ENCODE data around the gene SIT1. TPM values are rescaled to one million over a fixed set of nuclear protein-coding genes. Genes with fewer than 3 reads are reported as not detected.

SIT1 gene
- total and polyA plus RNA-seq, 7 donors = 0.81 to 15.9 (median 1.3) TPM; not detected in 3

DNA sequence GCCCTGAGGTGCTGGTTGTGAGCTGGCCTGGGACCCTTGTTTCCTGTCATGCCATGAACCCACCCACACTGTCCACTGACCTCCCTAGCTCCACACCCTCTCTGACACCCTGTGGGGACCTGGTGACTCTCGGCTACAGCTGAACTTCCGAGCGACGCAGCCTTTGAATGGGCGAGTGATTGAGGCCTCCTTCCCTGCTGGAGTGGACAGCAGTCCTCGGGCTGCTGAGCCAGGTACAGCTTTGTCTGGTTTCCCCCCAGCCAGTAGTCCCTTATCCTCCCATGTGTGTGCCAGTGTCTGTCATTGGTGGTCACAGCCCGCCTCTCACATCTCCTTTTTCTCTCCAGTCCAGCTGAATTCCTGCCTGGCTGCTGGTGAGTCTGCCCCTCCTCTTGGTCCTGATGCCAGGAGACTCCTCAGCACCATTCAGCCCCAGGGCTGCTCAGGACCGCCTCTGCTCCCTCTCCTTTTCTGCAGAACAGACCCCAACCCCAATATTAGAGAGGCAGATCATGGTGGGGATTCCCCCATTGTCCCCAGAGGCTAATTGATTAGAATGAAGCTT lies 29.1 kb upstream of the SIT1 start:
- Histone ChIP-seq H3K27me3 (no peaks in the 10 kb centered on the region), H3K4me1 (peaks cover 0 to 50% (median 47%) of the 10 kb centered on the region in 4 donors), H3K27ac (peak overlapping the region; percentile 95 to 100 (median 98)), H3K9me3 (no peaks in the 10 kb centered on the region), H3K4me3 (no peak overlapping the region), H3K36me3 (peaks cover 26 to 32% (median 26%) of the 10 kb centered on the region in 4 donors)
- peak in 3 of 4 donors; percentile 11 to 87 (median 85) for TF ChIP-seq POLR2AphosphoS5 (IDR thresholded peaks at IDR 0.05)
- TF ChIP-seq EP300 (IDR thresholded peaks at IDR 0.05) = no peak
- no peak for DNase-seq
- intact Hi-C loops (cut with DNase I) = no loop called here
- 93 to 94% methylated on average over 8 of the region's 8 CpGs for WGBS, 2 donors

DNA sequence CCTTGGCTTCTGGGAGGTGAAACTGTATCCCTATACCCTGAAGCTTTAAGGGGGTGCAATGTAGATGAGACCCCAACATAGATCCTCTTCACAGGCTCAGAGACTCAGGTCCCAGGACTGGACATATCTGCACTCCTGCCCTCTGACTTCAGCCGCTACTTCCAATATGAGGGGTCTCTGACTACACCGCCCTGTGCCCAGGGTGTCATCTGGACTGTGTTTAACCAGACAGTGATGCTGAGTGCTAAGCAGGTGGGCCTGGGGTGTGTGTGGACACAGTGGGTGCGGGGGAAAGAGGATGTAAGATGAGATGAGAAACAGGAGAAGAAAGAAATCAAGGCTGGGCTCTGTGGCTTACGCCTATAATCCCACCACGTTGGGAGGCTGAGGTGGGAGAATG lies 28.4 kb upstream of the SIT1 start:
- TF ChIP-seq, protein P1, sequence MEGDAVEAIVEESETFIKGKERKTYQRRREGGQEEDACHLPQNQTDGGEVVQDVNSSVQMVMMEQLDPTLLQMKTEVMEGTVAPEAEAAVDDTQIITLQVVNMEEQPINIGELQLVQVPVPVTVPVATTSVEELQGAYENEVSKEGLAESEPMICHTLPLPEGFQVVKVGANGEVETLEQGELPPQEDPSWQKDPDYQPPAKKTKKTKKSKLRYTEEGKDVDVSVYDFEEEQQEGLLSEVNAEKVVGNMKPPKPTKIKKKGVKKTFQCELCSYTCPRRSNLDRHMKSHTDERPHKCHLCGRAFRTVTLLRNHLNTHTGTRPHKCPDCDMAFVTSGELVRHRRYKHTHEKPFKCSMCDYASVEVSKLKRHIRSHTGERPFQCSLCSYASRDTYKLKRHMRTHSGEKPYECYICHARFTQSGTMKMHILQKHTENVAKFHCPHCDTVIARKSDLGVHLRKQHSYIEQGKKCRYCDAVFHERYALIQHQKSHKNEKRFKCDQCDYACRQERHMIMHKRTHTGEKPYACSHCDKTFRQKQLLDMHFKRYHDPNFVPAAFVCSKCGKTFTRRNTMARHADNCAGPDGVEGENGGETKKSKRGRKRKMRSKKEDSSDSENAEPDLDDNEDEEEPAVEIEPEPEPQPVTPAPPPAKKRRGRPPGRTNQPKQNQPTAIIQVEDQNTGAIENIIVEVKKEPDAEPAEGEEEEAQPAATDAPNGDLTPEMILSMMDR (IDR thresholded peaks at IDR 0.05) = no peak
- TF ChIP-seq POLR2AphosphoS5 (IDR thresholded peaks at IDR 0.05) = peak in 3 of 4 donors; percentile 16 to 72 (median 65)
- Histone ChIP-seq H3K27me3 (no peaks in the 10 kb centered on the region), H3K27ac (peak overlapping the region; percentile 95 to 100 (median 98)), H3K4me1 (peaks cover 0 to 45% (median 41%) of the 10 kb centered on the region in 4 donors), H3K4me3 (no peak overlapping the region), H3K36me3 (peaks cover 18 to 25% (median 20%) of the 10 kb centered on the region in 4 donors), H3K9me3 (no peaks in the 10 kb centered on the region)
- intact Hi-C loops (cut with DNase I) = no loop called here
- WGBS, 2 donors = 91 to 94% methylated on average over 5 of the region's 5 CpGs
- DNase-seq = no peak

DNA sequence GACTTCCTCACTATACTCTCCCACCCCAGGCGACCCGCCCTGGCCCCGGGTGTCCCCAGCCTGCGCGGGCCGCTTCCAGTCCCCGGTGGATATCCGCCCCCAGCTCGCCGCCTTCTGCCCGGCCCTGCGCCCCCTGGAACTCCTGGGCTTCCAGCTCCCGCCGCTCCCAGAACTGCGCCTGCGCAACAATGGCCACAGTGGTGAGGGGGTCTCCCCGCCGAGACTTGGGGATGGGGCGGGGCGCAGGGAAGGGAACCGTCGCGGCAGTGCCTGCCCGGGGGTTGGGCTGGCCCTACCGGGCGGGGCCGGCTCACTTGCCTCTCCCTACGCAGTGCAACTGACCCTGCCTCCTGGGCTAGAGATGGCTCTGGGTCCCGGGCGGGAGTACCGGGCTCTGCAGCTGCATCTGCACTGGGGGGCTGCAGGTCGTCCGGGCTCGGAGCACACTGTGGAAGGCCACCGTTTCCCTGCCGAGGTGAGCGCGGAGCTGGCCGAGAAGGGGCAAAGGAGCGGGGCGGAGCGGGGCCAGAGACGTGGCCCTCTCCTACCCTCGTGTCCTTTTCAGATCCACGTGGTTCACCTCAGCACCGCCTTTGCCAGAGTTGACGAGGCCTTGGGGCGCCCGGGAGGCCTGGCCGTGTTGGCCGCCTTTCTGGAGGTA lies 25.1 kb upstream of the SIT1 start:
- Histone ChIP-seq H3K27ac (peak overlapping the region in 3 of 4 donors; percentile 13 to 52 (median 28)), H3K4me1 (peaks cover 0 to 28% (median 26%) of the 10 kb centered on the region in 4 donors), H3K27me3 (no peaks in the 10 kb centered on the region), H3K9me3 (no peaks in the 10 kb centered on the region), H3K36me3 (no peaks in the 10 kb centered on the region), H3K4me3 (peak overlapping the region; percentile 37 to 56 (median 48))
- no peak for DNase-seq
- no peak for TF ChIP-seq POLR2A (IDR thresholded peaks at IDR 0.05)
- peak in 2 of 4 donors; percentile 18 to 25 for TF ChIP-seq POLR2AphosphoS5 (IDR thresholded peaks at IDR 0.05)
- TF ChIP-seq, protein P1 (IDR thresholded peaks at IDR 0.05) = no peak
- TF ChIP-seq EP300 (IDR thresholded peaks at IDR 0.05) = no peak
- intact Hi-C loops (cut with DNase I) = loop anchor here (1.0 kb wide), 1 partner anchor 10 kb away; no protein-coding TSS in a partner anchor
- 10% methylated on average over 51 of the region's 51 CpGs for WGBS, 2 donors

DNA sequence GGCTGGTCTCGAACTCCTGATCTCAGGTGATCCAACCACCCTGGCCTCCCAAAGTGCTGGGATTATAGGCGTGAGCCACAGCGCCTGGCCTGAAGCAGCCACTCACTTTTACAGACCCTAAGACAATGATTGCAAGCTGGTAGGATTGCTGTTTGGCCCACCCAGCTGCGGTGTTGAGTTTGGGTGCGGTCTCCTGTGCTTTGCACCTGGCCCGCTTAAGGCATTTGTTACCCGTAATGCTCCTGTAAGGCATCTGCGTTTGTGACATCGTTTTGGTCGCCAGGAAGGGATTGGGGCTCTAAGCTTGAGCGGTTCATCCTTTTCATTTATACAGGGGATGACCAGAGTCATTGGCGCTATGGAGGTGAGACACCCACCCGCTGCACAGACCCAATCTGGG lies 24.5 kb upstream of the SIT1 start:
- 32 to 45% methylated on average over 13 of the region's 13 CpGs for WGBS, 2 donors
- peak overlapping the region in 1 of 4 donors; percentile 52 for H3K27ac ChIP-seq
- peak overlapping the region; percentile 37 to 56 (median 48) for H3K4me3 ChIP-seq

DNA sequence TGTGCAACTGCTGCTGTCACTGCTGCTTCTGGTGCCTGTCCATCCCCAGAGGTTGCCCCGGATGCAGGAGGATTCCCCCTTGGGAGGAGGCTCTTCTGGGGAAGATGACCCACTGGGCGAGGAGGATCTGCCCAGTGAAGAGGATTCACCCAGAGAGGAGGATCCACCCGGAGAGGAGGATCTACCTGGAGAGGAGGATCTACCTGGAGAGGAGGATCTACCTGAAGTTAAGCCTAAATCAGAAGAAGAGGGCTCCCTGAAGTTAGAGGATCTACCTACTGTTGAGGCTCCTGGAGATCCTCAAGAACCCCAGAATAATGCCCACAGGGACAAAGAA lies 23.3 kb upstream of the SIT1 start:
- Histone ChIP-seq H3K36me3 (no peaks in the 10 kb centered on the region), H3K9me3 (no peaks in the 10 kb centered on the region), H3K27ac (peak overlapping the region; percentile 12 to 64 (median 54)), H3K4me3 (no peak overlapping the region), H3K4me1 (peaks cover 0 to 28% (median 26%) of the 10 kb centered on the region in 4 donors), H3K27me3 (no peaks in the 10 kb centered on the region)
- TF ChIP-seq, protein P1 (IDR thresholded peaks at IDR 0.05) = no peak
- TF ChIP-seq EP300 (IDR thresholded peaks at IDR 0.05) (no peak), POLR2A (IDR thresholded peaks at IDR 0.05) (no peak), POLR2AphosphoS5 (IDR thresholded peaks at IDR 0.05) (no peak)
- intact Hi-C loops (cut with DNase I) = no loop called here
- DNase-seq = no peak
- WGBS, 2 donors = 62 to 81% methylated on average over 3 of the region's 3 CpGs

More for the DNA sequence above, 24.5 kb upstream of the SIT1 start:
- no peak for DNase-seq
- Histone ChIP-seq H3K4me1 (peaks cover 0 to 28% (median 26%) of the 10 kb centered on the region in 4 donors), H3K9me3 (no peaks in the 10 kb centered on the region), H3K27me3 (no peaks in the 10 kb centered on the region), H3K36me3 (no peaks in the 10 kb centered on the region)
- intact Hi-C loops (cut with DNase I) = loop anchor here (1.0 kb wide), 1 partner anchor 9 kb away; no protein-coding TSS in a partner anchor
- TF ChIP-seq EP300 (IDR thresholded peaks at IDR 0.05) = no peak

All from sigmoid colon (tissue), 7 donors.